Esophagus muscularis mucosa (tissue), 4 donors: ENCODE results near the gene CCDC137. TPM values are rescaled to one million over a fixed set of nuclear protein-coding genes. Genes with fewer than 3 reads are reported as not detected.

ENCODE experiments used
- DNase-seq: peaks from one replicate; pipeline ENCODE4 v3.0.0-alpha.2; 2017; ENCODE audit errors: extremely low spot score
- H3K27ac ChIP-seq, 4 donors: fragments of 200-600 bp; sonication (generic); replicated peaks in 1 of 4; 1 replicate in 3 of 4; 2 replicates in 1 of 4; pipeline ENCODE4 v1.5.1; 2016 to 2019; ENCODE audit warnings: mild to moderate bottlenecking in 1 of 4
- H3K27me3 ChIP-seq, 4 donors: fragments of 200-600 bp; sonication (generic); one replicate each; pipeline versions ENCODE4 v1.5.1 to v1.6.0; 2016 to 2019
- H3K36me3 ChIP-seq, 4 donors: fragments of 200-600 bp; sonication (generic); one replicate each; pipeline ENCODE4 v1.5.1; 2016 to 2019
- H3K4me1 ChIP-seq, 4 donors: fragments of 200-600 bp; sonication (generic); one replicate each; pipeline ENCODE4 v1.5.1; 2016 to 2019
- H3K4me3 ChIP-seq, 4 donors: fragments of 200-600 bp; sonication (generic); 1 replicate in 2 of 4; 2 replicates in 2 of 4; pipeline ENCODE4 v1.5.1; 2016 to 2019; ENCODE audit warnings: mild to moderate bottlenecking in 4 of 4, moderate library complexity in 1 of 4
- H3K9me3 ChIP-seq, 4 donors: fragments of 200-600 bp; sonication (generic); 1 replicate in 3 of 4; 2 replicates in 1 of 4; pipeline ENCODE4 v1.5.1; 2016 to 2019
- CTCF ChIP-seq, 3 experiments: fragments of 200-600 bp in 2 of 3; fragments of 450-650 bp in 1 of 3; sonication (generic) in 2 of 3; IDR thresholded peaks; one replicate each; pipeline ENCODE4 v1.5.1; 2017 to 2019; ENCODE audit warnings: antibody characterized with exemption in 3 of 3, mild to moderate bottlenecking in 2 of 3, moderate library complexity in 1 of 3
- EP300 ChIP-seq: sonication (generic); formaldehyde crosslinking; IDR thresholded peaks from one replicate; pipeline ENCODE4 v1.6.1; 2017; ENCODE audit warnings: antibody characterized with exemption
- POLR2A ChIP-seq: fragments of 450-650 bp; IDR thresholded peaks from one replicate; pipeline ENCODE4 v1.6.1; 2017; ENCODE audit warnings: antibody characterized with exemption, moderate library complexity, mild to moderate bottlenecking, low read depth
- POLR2AphosphoS5 ChIP-seq, 2 donors: sonication (generic); formaldehyde crosslinking; IDR thresholded peaks; one replicate each; pipeline ENCODE4 v1.6.1; 2017; ENCODE audit warnings: antibody characterized with exemption in 2 of 2
- WGBS: methylation state at CpG from one replicate; pipeline ENCODE4 v1.1.5; 2018; 5-methylcytosine and 5-hydroxymethylcytosine counted together
- intact Hi-C: fragments of 100-400 bp; cut with DNase I; formaldehyde crosslinking; loops from one replicate; pipeline ENCODE4 v1.15.1; 2023
- total RNA-seq, 4 donors: library from RNA; depleted of rRNA; stranded (reverse); fragments of >200 nt; gene quantifications; one replicate each; pipeline versions ENCODE4 v1.1.0 to v1.2.1, GENCODE V29; 2016

The CCDC137 gene
- total RNA-seq, 4 donors from 2014 or later, result 8.9 to 14.1 (median 12.6) TPM

- TF ChIP-seq POLR2A (no peak), CTCF (IDR thresholded peaks at IDR 0.05) (no peak), EP300 (no peak), POLR2AphosphoS5 (IDR thresholded peaks at IDR 0.05) (no peak)
- no peak for DNase-seq
- Histone ChIP-seq H3K27me3 (no peaks in the 10 kb centered on the region), H3K27ac (no peak overlapping the region), H3K36me3 (peaks cover 54 to 79% (median 76%) of the 10 kb centered on the region in 4 donors), H3K4me1 (peaks cover 15 to 30% (median 24%) of the 10 kb centered on the region in 4 donors), H3K4me3 (no peak overlapping the region), H3K9me3 (no peaks in the 10 kb centered on the region)
- WGBS, result 90% methylated on average over 41 of the region's 41 CpGs
- intact Hi-C loops, result no loop called here
These were observed 21.4 kb downstream of the CCDC137 start for GRCh38 chr17:81687770-81688541.

- WGBS, result 78% methylated on average over 9 of the region's 14 CpGs
- H3K36me3 ChIP-seq, result peaks cover 59 to 86% (median 82%) of the 10 kb centered on the region in 4 donors
- no peaks in the 10 kb centered on the region for H3K9me3 ChIP-seq
- intact Hi-C loops, result no loop called here
- no peak for TF ChIP-seq CTCF (IDR thresholded peaks at IDR 0.05)
- TF ChIP-seq EP300, result no peak
- TF ChIP-seq POLR2A, result no peak
- no peaks in the 10 kb centered on the region for H3K27me3 ChIP-seq
- H3K27ac ChIP-seq, result no peak overlapping the region
- no peak for DNase-seq
- no peak overlapping the region for H3K4me3 ChIP-seq
- peaks cover 15 to 27% (median 22%) of the 10 kb centered on the region in 4 donors for H3K4me1 ChIP-seq
These were observed 22.1 kb downstream of the CCDC137 start for GRCh38 chr17:81688616-81689015.

GRCh38 chr17:81690066-81690465 lies 23.5 kb downstream of the CCDC137 start:
- TF ChIP-seq POLR2A (no peak), EP300 (no peak), CTCF (IDR thresholded peaks at IDR 0.05) (no peak), POLR2AphosphoS5 (IDR thresholded peaks at IDR 0.05) (no peak)
- 90% methylated on average over 18 of the region's 18 CpGs for WGBS
- no peaks in the 10 kb centered on the region for H3K27me3 ChIP-seq
- H3K4me1 ChIP-seq, result peaks cover 8 to 18% (median 13%) of the 10 kb centered on the region in 4 donors
- peaks cover 74 to 100% (median 97%) of the 10 kb centered on the region in 4 donors for H3K36me3 ChIP-seq
- intact Hi-C loops, result no loop called here
- H3K4me3 ChIP-seq, result no peak overlapping the region
- no peaks in the 10 kb centered on the region for H3K9me3 ChIP-seq
- no peak for DNase-seq
- H3K27ac ChIP-seq, result no peak overlapping the region

- intact Hi-C loops, result no loop called here
- Histone ChIP-seq H3K27me3 (no peaks in the 10 kb centered on the region), H3K4me1 (peaks cover 3 to 13% (median 8%) of the 10 kb centered on the region in 4 donors), H3K36me3 (peaks cover 78 to 100% (median 100%) of the 10 kb centered on the region in 4 donors), H3K27ac (no peak overlapping the region), H3K4me3 (no peak overlapping the region), H3K9me3 (no peaks in the 10 kb centered on the region)
- DNase-seq, result no peak
- no peak for TF ChIP-seq POLR2A
- no peak for TF ChIP-seq EP300
- TF ChIP-seq POLR2AphosphoS5 (IDR thresholded peaks at IDR 0.05), result no peak
- no peak for TF ChIP-seq CTCF (IDR thresholded peaks at IDR 0.05)
- 84% methylated on average over 7 of the region's 17 CpGs for WGBS
These were observed 24.0 kb downstream of the CCDC137 start for GRCh38 chr17:81690549-81690948.
